ENCODE results near the gene RHBDL3.

DNA sequence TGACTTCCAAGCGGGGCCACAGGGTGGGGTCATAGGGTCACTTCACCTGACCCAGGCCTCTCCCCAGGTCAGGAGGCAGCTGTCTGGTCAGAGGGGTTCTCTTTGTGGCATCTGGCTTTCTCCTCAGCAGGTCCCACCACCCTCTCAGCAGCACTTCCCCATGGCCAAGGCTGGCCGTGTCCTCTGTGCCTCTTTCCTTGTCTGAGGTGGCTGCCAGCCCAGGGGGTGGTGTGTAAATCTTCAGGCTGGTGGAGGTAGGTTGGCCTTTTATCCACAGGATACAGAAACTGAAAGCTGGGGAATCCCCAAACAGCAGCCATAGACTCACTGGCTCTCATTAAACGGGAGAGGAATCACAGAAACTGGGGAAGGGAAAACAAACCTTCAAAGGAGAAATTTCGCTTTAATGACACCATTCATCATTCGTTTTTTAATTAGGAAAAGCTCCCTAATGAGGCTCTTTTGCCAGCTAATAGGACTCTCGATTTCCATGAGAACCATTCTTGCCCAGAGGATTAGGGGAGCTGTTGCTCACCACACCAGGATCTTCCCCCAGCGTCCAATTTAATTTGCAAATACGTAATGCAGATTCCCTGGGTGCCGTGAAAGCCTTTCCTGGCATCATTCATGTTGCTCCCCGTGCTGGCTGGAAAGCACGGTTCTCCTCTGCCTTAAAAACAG lies 58.3 kb downstream of the RHBDL3 start:
- TF ChIP-seq, protein P1, sequence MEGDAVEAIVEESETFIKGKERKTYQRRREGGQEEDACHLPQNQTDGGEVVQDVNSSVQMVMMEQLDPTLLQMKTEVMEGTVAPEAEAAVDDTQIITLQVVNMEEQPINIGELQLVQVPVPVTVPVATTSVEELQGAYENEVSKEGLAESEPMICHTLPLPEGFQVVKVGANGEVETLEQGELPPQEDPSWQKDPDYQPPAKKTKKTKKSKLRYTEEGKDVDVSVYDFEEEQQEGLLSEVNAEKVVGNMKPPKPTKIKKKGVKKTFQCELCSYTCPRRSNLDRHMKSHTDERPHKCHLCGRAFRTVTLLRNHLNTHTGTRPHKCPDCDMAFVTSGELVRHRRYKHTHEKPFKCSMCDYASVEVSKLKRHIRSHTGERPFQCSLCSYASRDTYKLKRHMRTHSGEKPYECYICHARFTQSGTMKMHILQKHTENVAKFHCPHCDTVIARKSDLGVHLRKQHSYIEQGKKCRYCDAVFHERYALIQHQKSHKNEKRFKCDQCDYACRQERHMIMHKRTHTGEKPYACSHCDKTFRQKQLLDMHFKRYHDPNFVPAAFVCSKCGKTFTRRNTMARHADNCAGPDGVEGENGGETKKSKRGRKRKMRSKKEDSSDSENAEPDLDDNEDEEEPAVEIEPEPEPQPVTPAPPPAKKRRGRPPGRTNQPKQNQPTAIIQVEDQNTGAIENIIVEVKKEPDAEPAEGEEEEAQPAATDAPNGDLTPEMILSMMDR (IDR thresholded peaks at IDR 0.05): no peak
- no peak for TF ChIP-seq POLR2A (IDR thresholded peaks at IDR 0.05)
- TF ChIP-seq EP300 (IDR thresholded peaks at IDR 0.05): no peak

Measured in tibial nerve (tissue), 4 donors.